Measurements from ENCODE around the gene PAX7.

DNA sequence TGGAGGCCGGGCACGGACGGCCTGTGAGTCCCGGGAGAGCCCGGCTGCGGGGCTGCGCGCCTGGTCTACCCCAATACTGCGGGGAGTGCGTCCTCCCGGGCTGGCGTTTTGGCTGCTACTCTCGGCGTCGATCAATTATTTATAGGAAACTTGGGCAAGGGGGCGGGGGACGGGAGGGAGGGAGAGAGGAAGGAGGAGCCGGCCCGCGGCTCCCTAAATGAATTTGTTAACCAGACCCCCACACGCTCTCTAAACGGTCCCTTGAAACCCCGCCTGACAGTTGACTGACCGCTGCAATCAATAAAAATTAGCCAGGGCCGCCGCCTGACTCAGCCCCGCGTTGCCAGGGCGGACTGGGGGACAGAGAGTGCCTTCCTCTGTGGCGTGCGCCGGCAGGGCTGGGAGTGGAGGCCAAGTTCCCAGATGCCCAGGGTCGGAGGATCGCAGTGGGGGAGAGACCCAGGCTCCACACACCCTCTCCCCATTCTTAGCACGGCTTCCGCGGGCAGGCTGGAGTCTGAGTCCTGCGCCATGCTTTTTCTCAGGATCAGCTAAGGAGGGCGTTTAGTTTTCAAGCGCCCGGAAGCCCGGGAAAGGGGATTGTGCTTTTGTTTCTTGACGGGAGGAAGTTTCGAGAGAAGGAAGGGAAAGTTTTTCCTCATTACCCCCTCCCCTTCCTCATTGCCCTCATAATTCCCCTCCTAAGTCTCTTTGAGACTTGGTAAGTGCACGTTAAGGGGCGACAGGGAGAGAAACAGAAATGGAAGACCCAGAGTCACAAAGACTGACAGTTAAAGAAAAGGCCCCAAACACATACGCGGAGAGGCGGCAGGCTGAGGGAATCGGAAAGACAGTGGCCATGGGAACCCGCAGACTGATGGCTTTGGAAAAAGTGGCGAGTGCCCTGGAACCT is 6.2 kb downstream of the PAX7 start:
- TF ChIP-seq FOS (IDR thresholded peaks at IDR 0.05; ENCODE audit: low read depth, low read length) = no peak
- TF ChIP-seq, protein P1, sequence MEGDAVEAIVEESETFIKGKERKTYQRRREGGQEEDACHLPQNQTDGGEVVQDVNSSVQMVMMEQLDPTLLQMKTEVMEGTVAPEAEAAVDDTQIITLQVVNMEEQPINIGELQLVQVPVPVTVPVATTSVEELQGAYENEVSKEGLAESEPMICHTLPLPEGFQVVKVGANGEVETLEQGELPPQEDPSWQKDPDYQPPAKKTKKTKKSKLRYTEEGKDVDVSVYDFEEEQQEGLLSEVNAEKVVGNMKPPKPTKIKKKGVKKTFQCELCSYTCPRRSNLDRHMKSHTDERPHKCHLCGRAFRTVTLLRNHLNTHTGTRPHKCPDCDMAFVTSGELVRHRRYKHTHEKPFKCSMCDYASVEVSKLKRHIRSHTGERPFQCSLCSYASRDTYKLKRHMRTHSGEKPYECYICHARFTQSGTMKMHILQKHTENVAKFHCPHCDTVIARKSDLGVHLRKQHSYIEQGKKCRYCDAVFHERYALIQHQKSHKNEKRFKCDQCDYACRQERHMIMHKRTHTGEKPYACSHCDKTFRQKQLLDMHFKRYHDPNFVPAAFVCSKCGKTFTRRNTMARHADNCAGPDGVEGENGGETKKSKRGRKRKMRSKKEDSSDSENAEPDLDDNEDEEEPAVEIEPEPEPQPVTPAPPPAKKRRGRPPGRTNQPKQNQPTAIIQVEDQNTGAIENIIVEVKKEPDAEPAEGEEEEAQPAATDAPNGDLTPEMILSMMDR (conservative IDR thresholded peaks at IDR 0.05; ENCODE audit: low read depth, low read length) = no peak

Measured in IMR-90 (cell line).